OCI-LY7 (cell line): ENCODE data around the gene FAM204A. TPM values are rescaled to one million over a fixed set of nuclear protein-coding genes. Genes with fewer than 3 reads are reported as not detected.

Experiments
- BruUV-seq: library from RNA; stranded (reverse); fragments of 400-500 nt; replicated peaks from 2 replicates; lab custom pipeline; 2021; lab: Mats Ljungman, UMichigan
- CTCF ChIA-PET: fragments of 300-600 bp; sonication (Branson Sonifier 250); formaldehyde crosslinking; loops from one replicate; lab custom pipeline; 2022; ENCODE audit warnings: antibody characterized with exemption; ENCODE audit not compliant: unreplicated experiment; lab: Charles Lee
- POLR2A ChIA-PET: fragments of 300-600 bp; sonication (Branson Sonifier 250); formaldehyde crosslinking; loops from one replicate; lab custom pipeline; 2022; ENCODE audit warnings: antibody characterized with exemption; lab: Charles Lee
- DNase-seq: peaks from one replicate; pipeline ENCODE4 v3.0.0-alpha.2; 2015; ENCODE audit warnings: low spot score
- H2AFZ ChIP-seq: fragments of 200-600 bp; sonication (generic), shearing (Covaris generic); 2 replicates; pipeline ENCODE4 v1.6.1; 2014; ENCODE audit warnings: mild to moderate bottlenecking, antibody characterized with exemption, low read length, moderate library complexity
- H3K27ac ChIP-seq: fragments of 200-600 bp; sonication (generic); 2 replicates; pipeline ENCODE4 v1.5.1; 2014; ENCODE audit warnings: mixed run types, low read depth, mild to moderate bottlenecking, moderate library complexity, low read length, inconsistent platforms; ENCODE audit not compliant: poor library complexity, severe bottlenecking
- H3K36me3 ChIP-seq: fragments of 200-600 bp; sonication (generic); 2 replicates; pipeline ENCODE4 v1.6.1; 2014; ENCODE audit warnings: mild to moderate bottlenecking, antibody characterized with exemption, low read length, moderate library complexity, mixed read lengths; ENCODE audit not compliant: insufficient read depth
- H3K4me1 ChIP-seq: fragments of 200-600 bp; sonication (generic); 2 replicates; pipeline ENCODE4 v1.5.1; 2014; ENCODE audit warnings: mild to moderate bottlenecking, low read length; ENCODE audit not compliant: insufficient read depth, poor library complexity, severe bottlenecking
- H3K4me2 ChIP-seq: fragments of 200-600 bp; sonication (generic); 2 replicates; pipeline ENCODE4 v1.6.1; 2014; ENCODE audit warnings: mild to moderate bottlenecking, low read length
- H3K4me3 ChIP-seq: fragments of 200-600 bp; sonication (generic); 2 replicates; pipeline ENCODE4 v1.5.1; 2014; ENCODE audit warnings: mild to moderate bottlenecking, low read depth, low read length; ENCODE audit not compliant: poor library complexity, severe bottlenecking
- H3K79me2 ChIP-seq: fragments of 200-600 bp; sonication (generic); 2 replicates; pipeline ENCODE4 v1.6.1; 2016; ENCODE audit warnings: low read depth, mild to moderate bottlenecking, low read length, moderate library complexity, mixed read lengths; ENCODE audit not compliant: insufficient read depth
- H3K9me2 ChIP-seq: fragments of 200-600 bp; sonication (generic); 2 replicates; pipeline ENCODE4 v1.6.1; 2016; ENCODE audit warnings: mild to moderate bottlenecking, low read length, mixed read lengths; ENCODE audit not compliant: insufficient read depth
- H3K9me3 ChIP-seq: fragments of 200-600 bp; sonication (generic); 2 replicates; pipeline ENCODE4 v1.6.1; 2014; ENCODE audit warnings: mild to moderate bottlenecking, mixed run types, low read length, mixed read lengths
- H4K20me1 ChIP-seq: fragments of 200-600 bp; sonication (generic); 2 replicates; pipeline ENCODE4 v1.6.1; 2014; ENCODE audit warnings: mild to moderate bottlenecking, antibody characterized with exemption, low read length, moderate library complexity, mixed read lengths; ENCODE audit not compliant: insufficient read depth
- CTCF ChIP-seq: fragments of 200-600 bp; sonication (generic); conservative IDR thresholded peaks from 2 replicates; pipeline ENCODE4 v1.5.1; 2014; ENCODE audit warnings: mild to moderate bottlenecking, antibody characterized with exemption, low read length, moderate library complexity, mixed read lengths
- EZH2phosphoT487 ChIP-seq: fragments of 200-600 bp; sonication (generic); IDR thresholded peaks from 2 replicates; pipeline ENCODE4 v1.6.1; 2018; ENCODE audit warnings: low read depth, borderline replicate concordance, mild to moderate bottlenecking, mixed run types, antibody characterized with exemption, low read length, moderate library complexity, mixed read lengths
- intact Hi-C: fragments of 100-400 bp; cut with micrococcal nuclease; formaldehyde crosslinking; loops from one replicate; pipeline ENCODE4 v1.10.0; 2022; ENCODE audit not compliant: unreplicated experiment
- total RNA-seq, 2 experiments: library from RNA; depleted of rRNA in 1 of 2; stranded (reverse); fragments of >200 nt in 1 of 2; shearing (Covaris generic) in 1 of 2; gene quantifications; 2 replicates each; pipeline ENCODE4 v1.2.3, GENCODE V29; 2014 to 2022

Gene FAM204A
- total RNA-seq, 2 experiments from 2014 or later: 32.4 to 44.9 TPM

GRCh38 chr10:118343549-118343948, 1.4 kb upstream of the FAM204A start:
- Histone ChIP-seq H2AFZ (no peak overlapping the region), H3K27ac (no peak overlapping the region), H3K36me3 (0 out of 2 replicates have a peak, but pooled peaks cover 4% of the 10 kb centered on the region), H3K9me2 (no peaks in the 10 kb centered on the region), H4K20me1 (peaks cover 6% of the 10 kb centered on the region; the same call in 1 of the 2 replicates), H3K9me3 (no peaks in the 10 kb centered on the region), H3K79me2 (peaks cover 26% of the 10 kb centered on the region), H3K4me2 (no peak overlapping the region), H3K4me3 (no peak overlapping the region), H3K4me1 (peaks cover 22% of the 10 kb centered on the region)
- no peak for DNase-seq
- TF ChIP-seq CTCF: no peak
- TF ChIP-seq EZH2phosphoT487: no peak
- intact Hi-C loops: loop anchor here (10.0 kb wide), 1 partner anchor 299 kb away; the partner anchor contains the start of gene RAB11FIP2
- POLR2A ChIA-PET: interaction anchor here (0.6 to 1.9 kb wide), 3 partner anchors 12 to 28 kb away, joined by 4 to 6 read pairs (median 5); no protein-coding TSS in a partner anchor
- BruUV-seq: no TSS peak
- CTCF ChIA-PET: no interaction called here

GRCh38 chr10:118343115-118343514, 991 bp upstream of the FAM204A start:
- Histone ChIP-seq H3K4me3 (no peak overlapping the region), H3K9me2 (no peaks in the 10 kb centered on the region), H3K27ac (no peak overlapping the region), H3K4me1 (peaks cover 22% of the 10 kb centered on the region), H2AFZ (peak overlapping the region; percentile 84; the same call in 1 of the 2 replicates), H3K4me2 (no peak overlapping the region), H4K20me1 (peaks cover 6% of the 10 kb centered on the region; the same call in 1 of the 2 replicates), H3K79me2 (peaks cover 26% of the 10 kb centered on the region), H3K9me3 (no peaks in the 10 kb centered on the region), H3K36me3 (0 out of 2 replicates have a peak, but pooled peaks cover 4% of the 10 kb centered on the region)
- BruUV-seq: no TSS peak
- ChIA-PET CTCF (no interaction called here), POLR2A (interaction anchor here (0.6 to 0.7 kb wide), 2 partner anchors 19 to 27 kb away, joined by 4 to 5 read pairs; no protein-coding TSS in a partner anchor)
- no peak for TF ChIP-seq CTCF
- no peak for TF ChIP-seq EZH2phosphoT487
- intact Hi-C loops: loop anchor here (10.0 kb wide), 1 partner anchor 298 kb away; the partner anchor contains the start of gene RAB11FIP2
- no peak for DNase-seq

- Histone ChIP-seq H3K79me2 (peaks cover 26% of the 10 kb centered on the region), H3K36me3 (0 out of 2 replicates have a peak, but pooled peaks cover 4% of the 10 kb centered on the region), H3K27ac (no peak overlapping the region), H3K9me3 (no peaks in the 10 kb centered on the region), H3K4me2 (peak overlapping the region; percentile 92), H3K4me3 (peak overlapping the region; percentile 88), H3K4me1 (peaks cover 22% of the 10 kb centered on the region), H2AFZ (peak overlapping the region; percentile 84), H3K9me2 (no peaks in the 10 kb centered on the region), H4K20me1 (peaks cover 6% of the 10 kb centered on the region; the same call in 1 of the 2 replicates)
- BruUV-seq: no TSS peak
- ChIA-PET POLR2A (interaction anchor here (0.6 kb wide), 2 partner anchors 15 to 23 kb away, joined by 3 read pairs; no protein-coding TSS in a partner anchor), CTCF (no interaction called here)
- TF ChIP-seq EZH2phosphoT487 (no peak), CTCF (no peak)
- no peak for DNase-seq
- intact Hi-C loops: loop anchor here (10.0 kb wide), 1 partner anchor 298 kb away; the partner anchor contains the start of gene RAB11FIP2
These were observed 505 bp upstream of the FAM204A start for GRCh38 chr10:118342638-118343020.
